HepG2 (cell line): ENCODE data around the gene RBAK. TPM values are rescaled to one million over a fixed set of nuclear protein-coding genes. Genes with fewer than 3 reads are reported as not detected.

Experiments used
- ATAC-seq: fragments of 200-7000 bp; cut with Tn5 transposase; 3 replicates; pipeline ENCODE4 v1.9.1; 2020; ENCODE audit warnings: mild to moderate bottlenecking, moderate library complexity
- BruUV-seq: library from RNA; stranded (reverse); fragments of 400-500 nt; replicated peaks from 2 replicates; lab custom pipeline; 2021; lab: Mats Ljungman, UMichigan
- CTCF ChIA-PET: fragments of 300-600 bp; formaldehyde crosslinking; extraction: SDS; loops from one replicate; lab custom pipeline; 2021; ENCODE audit warnings: low total read pairs, inconsistent platforms, low intra/inter-chr PET ratio; lab: Yijun Ruan, JAX
- POLR2A ChIA-PET: fragments of 350-600 bp; sonication (Branson Sonifier 250); formaldehyde crosslinking; loops from one replicate; lab custom pipeline; 2020; ENCODE audit warnings: antibody characterized with exemption, inconsistent platforms; lab: Yijun Ruan, JAX
- DNase-seq: peaks from one replicate; pipeline ENCODE4 v3.0.0-alpha.2; 2015; ENCODE audit warnings: low spot score
- FAIRE-seq: peaks from 3 replicates; lab custom pipeline; 2011; peaks lifted over from hg19 to GRCh38; lab: Jason Lieb, UNC
- H2AFZ ChIP-seq: one replicate; pipeline ENCODE4 v1.6.1; 2011; ENCODE audit warnings: low read length, inconsistent platforms
- H3K27ac ChIP-seq: fragments of 300-600 bp; 3 replicates; pipeline ENCODE4 v1.8.0; 2011; ENCODE audit warnings: mixed run types, mild to moderate bottlenecking, mixed read lengths, low read length, inconsistent platforms; ENCODE audit not compliant: insufficient read depth; ENCODE audit errors: extremely low read length
- H3K27me3 ChIP-seq, 2 experiments: fragments of 200-600 bp in 1 of 2; 2 replicates in 1 of 2; 3 replicates in 1 of 2; pipeline versions ENCODE4 v1.6.0 to v1.8.0; 2011; ENCODE audit warnings: low read length in 2 of 2, mild to moderate bottlenecking in 2 of 2, moderate library complexity in 2 of 2, inconsistent platforms in 1 of 2; ENCODE audit not compliant: insufficient read depth in 2 of 2, control insufficient read depth in 1 of 2
- H3K36me3 ChIP-seq, 2 experiments: fragments of 200-600 bp in 1 of 2; replicated peaks in 1 of 2; 2 replicates in 1 of 2; 3 replicates in 1 of 2; pipeline versions ENCODE4 v1.5.1 to v1.8.0; 2011; ENCODE audit warnings: low read length in 2 of 2, inconsistent platforms in 1 of 2; ENCODE audit not compliant: insufficient read depth in 2 of 2, control insufficient read depth in 1 of 2
- H3K4me1 ChIP-seq: 2 replicates; pipeline ENCODE4 v1.5.1; 2012; ENCODE audit warnings: low read length, inconsistent platforms; ENCODE audit not compliant: insufficient read depth
- H3K4me2 ChIP-seq: 2 replicates; pipeline ENCODE4 v1.6.0; 2011; ENCODE audit warnings: low read depth, low read length, inconsistent platforms
- H3K4me3 ChIP-seq, 3 experiments: fragments of 200-600 bp in 1 of 3; sonication (generic), shearing (Covaris generic) in 1 of 3; replicated peaks in 1 of 3; 2 replicates each; pipeline ENCODE4 v1.5.1; 2011 to 2016; ENCODE audit warnings: low read length in 3 of 3, inconsistent platforms in 2 of 3, low read depth in 2 of 3, mild to moderate bottlenecking in 2 of 3, control low read depth in 1 of 3, mixed read lengths in 1 of 3; ENCODE audit not compliant: insufficient read depth in 1 of 3
- H3K79me2 ChIP-seq: one replicate; pipeline ENCODE4 v1.6.1; 2011; ENCODE audit warnings: low read length, inconsistent platforms; ENCODE audit not compliant: insufficient read depth
- H3K9ac ChIP-seq: 2 replicates; pipeline ENCODE4 v1.6.0; 2011; ENCODE audit warnings: mild to moderate bottlenecking, low read depth, low read length, inconsistent platforms; ENCODE audit not compliant: insufficient read depth
- H3K9me3 ChIP-seq: 2 replicates; pipeline ENCODE4 v1.5.1; 2012; ENCODE audit warnings: mild to moderate bottlenecking, low read length
- H4K20me1 ChIP-seq: 2 replicates; pipeline ENCODE4 v1.6.0; 2011; ENCODE audit warnings: inconsistent platforms, mild to moderate bottlenecking, low read length, moderate library complexity; ENCODE audit not compliant: insufficient read depth
- CHD2 ChIP-seq: IDR thresholded peaks from 2 replicates; pipeline ENCODE4 v1.6.1; 2011; ENCODE audit warnings: low read depth, low read length, improper control_type of control experiment
- FOXC1 ChIP-seq: sonication (generic); formaldehyde crosslinking; IDR thresholded peaks from 2 replicates; pipeline ENCODE4 v1.8.0; 2022; ENCODE audit warnings: mild to moderate bottlenecking, missing genetic modification reagents, borderline replicate concordance
- FOXK2 ChIP-seq: fragments of 450-650 bp; IDR thresholded peaks from 2 replicates; pipeline ENCODE4 v1.6.1; 2016
- MTA1 ChIP-seq: sonication (generic); formaldehyde crosslinking; IDR thresholded peaks from 2 replicates; pipeline ENCODE4 v1.4.0; 2020; ENCODE audit warnings: missing genetic modification reagents, mild to moderate bottlenecking, borderline replicate concordance
- MTF1 ChIP-seq: sonication (generic); formaldehyde crosslinking; IDR thresholded peaks from 2 replicates; pipeline ENCODE4 v1.5.0; 2020; ENCODE audit warnings: missing genetic modification reagents
- ONECUT2 ChIP-seq: sonication (generic); formaldehyde crosslinking; IDR thresholded peaks from 2 replicates; pipeline ENCODE4 v1.4.0; 2020; ENCODE audit warnings: missing genetic modification reagents
- POLR2G ChIP-seq: fragments of 200-400 bp; formaldehyde crosslinking; IDR thresholded peaks from 2 replicates; pipeline ENCODE4 v1.6.1; 2018; ENCODE audit warnings: mild to moderate bottlenecking, low read depth, low read length, moderate library complexity
- RAD21 ChIP-seq: fragments of 450-650 bp; formaldehyde crosslinking; IDR thresholded peaks from 2 replicates; pipeline ENCODE4 v1.5.0; 2020; ENCODE audit warnings: mild to moderate bottlenecking
- SCMH1 ChIP-seq: sonication (generic); formaldehyde crosslinking; IDR thresholded peaks from 2 replicates; pipeline ENCODE4 v1.9.0; 2021; ENCODE audit warnings: missing genetic modification reagents, mild to moderate bottlenecking, borderline replicate concordance
- THRA ChIP-seq: sonication (generic); formaldehyde crosslinking; IDR thresholded peaks from 2 replicates; pipeline ENCODE4 v1.4.0; 2020; ENCODE audit warnings: missing genetic modification reagents, borderline replicate concordance
- ZC3H13 ChIP-seq: sonication (generic); formaldehyde crosslinking; IDR thresholded peaks from 2 replicates; pipeline ENCODE4 v1.8.1; 2023; ENCODE audit warnings: mild to moderate bottlenecking, missing genetic modification reagents, moderate library complexity
- ZNF101 ChIP-seq: sonication (generic); formaldehyde crosslinking; IDR thresholded peaks from 2 replicates; pipeline ENCODE4 v1.4.0; 2020; ENCODE audit warnings: mild to moderate bottlenecking, low read depth, missing genetic modification reagents, borderline replicate concordance
- ZNF501 ChIP-seq: sonication (generic); formaldehyde crosslinking; IDR thresholded peaks from 2 replicates; pipeline ENCODE4 v1.5.1; 2020; ENCODE audit warnings: mild to moderate bottlenecking, moderate library complexity, missing genetic modification reagents
- ZNF552 ChIP-seq: sonication (generic); formaldehyde crosslinking; IDR thresholded peaks from 2 replicates; pipeline ENCODE4 v1.9.0; 2022; ENCODE audit warnings: missing genetic modification reagents, mild to moderate bottlenecking, borderline replicate concordance
- ZNF576 ChIP-seq: sonication (generic); formaldehyde crosslinking; IDR thresholded peaks from 2 replicates; pipeline ENCODE4 v1.4.0; 2020; ENCODE audit warnings: mild to moderate bottlenecking, missing genetic modification reagents
- ZNF678 ChIP-seq: sonication (generic); formaldehyde crosslinking; IDR thresholded peaks from 2 replicates; pipeline ENCODE4 v1.4.0; 2020; ENCODE audit warnings: mild to moderate bottlenecking, missing genetic modification reagents
- WGBS: methylation state at CpG from one replicate; pipeline ENCODE4 v1.1.6; 2017; ENCODE audit warnings: low lambda C conversion rate; 5-methylcytosine and 5-hydroxymethylcytosine counted together
- in situ Hi-C: cut with HindIII; loops from 2 replicates; pipeline ENCODE4 v1.10.0; 2017; ENCODE audit warnings: low pct_unique_long_range_greater_than_20kb; ENCODE audit not compliant: extremely low pct_ligation_motif_present
- intact Hi-C: fragments of 100-400 bp; cut with micrococcal nuclease; formaldehyde crosslinking; loops from one replicate; pipeline ENCODE4 v1.10.0; 2022; ENCODE audit not compliant: unreplicated experiment
- polyA plus RNA-seq, 8 experiments: library from polyadenylated mRNA; depleted of rRNA in 3 of 8; stranded (reverse) in 7 of 8; unstranded in 1 of 8; fragments of >200 nt; fragmentation: Illumina TruSeq in 4 of 8; extraction: Trizol in 4 of 8; gene quantifications; 2 replicates each; pipeline versions ENCODE4 v1.2.1 to v1.2.3, GENCODE V29; 2011 to 2016; ENCODE audit warnings: low read depth in 4 of 8, missing spikeins in 1 of 8, mixed read lengths in 1 of 8; ENCODE audit not compliant: insufficient read depth in 1 of 8
- total RNA-seq, 5 experiments: library from RNA; depleted of rRNA; stranded (reverse); fragments of >200 nt; fragmentation: Illumina TruSeq; extraction: Trizol; gene quantifications; 2 replicates each; pipeline ENCODE4 v1.2.3, GENCODE V29; 2016; ENCODE audit warnings: low read depth in 1 of 5

RBAK gene
- total and polyA plus RNA-seq, 2 of the 13 experiments (the other 11 are each of a cell fraction or from before 2014, with no cell fraction given): 4.4 to 11.8 TPM

- TF ChIP-seq MTA1 (CRISPR knock-in tag) (peak; percentile 60; the same call in 1 of the 2 replicates), POLR2G (peak; percentile 93), ZNF678 (0 out of 2 replicates have a peak, but pooled peaks have one; percentile 71)
Observed at GRCh38 chr7:5045558-5046396, at the start of gene RBAK (continued).

- DNase-seq (no peak), ATAC-seq (peak; percentile 54), FAIRE-seq (no peak)
- Histone ChIP-seq H2AFZ (no peak overlapping the region), H4K20me1 (no peaks in the 10 kb centered on the region), H3K27ac (no peak overlapping the region), H3K4me2 (no peak overlapping the region), H3K36me3 (peaks cover 23 to 56% of the 10 kb centered on the region in 2 experiments; a peak in 4 of 5 replicates), H3K9ac (no peak overlapping the region), H3K27me3 (no peaks in the 10 kb centered on the region), H3K79me2 (no peaks in the 10 kb centered on the region), H3K4me1 (peaks cover 8% of the 10 kb centered on the region; the same call in 1 of the 2 replicates), H3K4me3 (no peak overlapping the region), H3K9me3 (no peaks in the 10 kb centered on the region)
- 97% methylated on average over 5 of the region's 7 CpGs for WGBS
- no TSS peak for BruUV-seq
- intact Hi-C loops: no loop called here
- ChIA-PET CTCF (no interaction called here), POLR2A (no interaction called here)
- no peak for TF ChIP-seq FOXC1
- in situ Hi-C loops: no loop called here
Observed at GRCh38 chr7:4996696-4997222, 48.9 kb upstream of the RBAK start.

- Histone ChIP-seq H3K79me2 (no peaks in the 10 kb centered on the region), H3K36me3 (peaks cover 21 to 47% of the 10 kb centered on the region in 2 experiments; a peak in 4 of 5 replicates), H3K27ac (no peak overlapping the region), H4K20me1 (no peaks in the 10 kb centered on the region), H3K9ac (no peak overlapping the region), H3K4me3 (no peak overlapping the region), H3K9me3 (no peaks in the 10 kb centered on the region), H2AFZ (no peak overlapping the region), H3K4me1 (no peaks in the 10 kb centered on the region), H3K4me2 (no peak overlapping the region), H3K27me3 (no peaks in the 10 kb centered on the region)
- ChIA-PET POLR2A (no interaction called here), CTCF (no interaction called here)
- intact Hi-C loops (no loop called here), in situ Hi-C loops (no loop called here)
- 83% methylated on average over 1 of the region's 3 CpGs for WGBS
- no TSS peak for BruUV-seq
- DNase-seq (no peak), ATAC-seq (no peak), FAIRE-seq (no peak)
- TF ChIP-seq ZC3H13 (CRISPR knock-in tag) (no peak), SCMH1 (CRISPR knock-in tag) (no peak), ZNF101 (CRISPR knock-in tag) (no peak), CHD2 (no peak), ZNF501 (CRISPR knock-in tag) (no peak), RAD21 (CRISPR knock-in tag) (no peak), ZNF552 (no peak), ONECUT2 (CRISPR knock-in tag) (no peak), FOXK2 (no peak), MTF1 (CRISPR knock-in tag) (no peak), THRA (no peak), ZNF576 (CRISPR knock-in tag) (no peak)
Observed at GRCh38 chr7:4998244-4998643, 47.4 kb upstream of the RBAK start.
